Measurements from ENCODE around the gene POLR2L.

Gene POLR2L

GRCh38 chr11:792535-792821, 49.9 kb downstream of the POLR2L start:
- no peak for DNase-seq

DNA sequence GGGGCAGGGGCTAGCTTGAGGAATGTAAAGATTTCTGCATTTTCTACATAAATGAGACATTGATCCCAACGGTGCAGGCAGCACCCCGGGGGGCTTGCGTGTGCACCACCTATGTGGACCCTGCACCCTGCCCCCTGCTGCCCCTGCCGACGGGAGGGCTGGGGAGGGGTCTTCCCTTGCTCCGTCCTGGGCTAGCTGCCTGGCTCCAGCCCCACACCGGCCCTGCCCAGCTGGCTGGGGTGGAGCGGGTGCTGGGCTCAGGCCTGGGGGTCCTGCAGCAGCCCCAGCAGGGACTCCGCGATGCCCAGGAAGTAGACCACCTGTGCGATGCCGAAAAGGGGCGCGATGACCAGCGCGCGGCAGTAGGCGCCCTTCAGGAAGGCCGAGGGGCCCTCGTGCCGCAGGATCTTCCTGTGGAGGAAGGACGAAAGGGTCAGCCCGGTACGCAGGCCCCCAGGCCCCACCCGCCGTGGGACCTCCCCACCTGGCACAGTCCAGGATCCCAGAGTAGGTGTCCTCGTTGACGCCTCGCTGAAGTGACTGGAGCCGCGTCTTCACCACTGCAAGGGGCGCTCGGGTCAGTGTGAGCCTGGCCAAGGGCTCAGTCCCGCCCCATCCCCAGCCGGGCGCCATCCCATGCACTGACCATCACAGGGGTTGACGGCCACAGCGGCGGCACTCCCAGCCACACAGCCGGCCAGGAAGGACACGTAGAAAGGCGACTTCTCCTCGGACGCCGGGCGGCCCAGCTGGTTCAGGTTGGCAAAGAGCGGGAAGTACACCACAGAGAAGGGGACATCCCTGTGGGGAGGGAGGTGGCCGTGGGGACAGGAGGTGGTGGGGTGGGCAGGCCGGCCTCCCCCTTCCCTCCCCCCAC, 50.4 kb downstream of the POLR2L start:
- DNase-seq = no peak

GRCh38 chr11:790721-791564, 51.4 kb downstream of the POLR2L start:
- DNase-seq = no peak

GRCh38 chr11:789943-790342, 52.4 kb downstream of the POLR2L start, which contains the start of gene CEND1:
TSS of gene CEND1 (minus strand) at chr11:790090. CDS start at chr11:788576, 1,514 bp downstream.
- DNase-seq = peak in 1 of 2 donors; percentile 65
